GM10847 (cell line): ENCODE results near the gene PDCD2.

ENCODE experiments used
- POLR2A ChIP-seq: IDR thresholded peaks from 2 replicates; pipeline ENCODE4 v1.6.1; 2011; ENCODE audit not compliant: insufficient read length; ENCODE audit errors: extremely low read depth

Gene PDCD2, protein sequence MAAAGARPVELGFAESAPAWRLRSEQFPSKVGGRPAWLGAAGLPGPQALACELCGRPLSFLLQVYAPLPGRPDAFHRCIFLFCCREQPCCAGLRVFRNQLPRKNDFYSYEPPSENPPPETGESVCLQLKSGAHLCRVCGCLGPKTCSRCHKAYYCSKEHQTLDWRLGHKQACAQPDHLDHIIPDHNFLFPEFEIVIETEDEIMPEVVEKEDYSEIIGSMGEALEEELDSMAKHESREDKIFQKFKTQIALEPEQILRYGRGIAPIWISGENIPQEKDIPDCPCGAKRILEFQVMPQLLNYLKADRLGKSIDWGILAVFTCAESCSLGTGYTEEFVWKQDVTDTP

GRCh38 chr6:170584181-170584953 lies at the start of gene PDCD2:
Gene PDCD2 (minus strand): TSS chr6:170584637. CDS start chr6:170584581, 56 bp downstream.
- TF ChIP-seq POLR2A: peak; percentile 83

DNA sequence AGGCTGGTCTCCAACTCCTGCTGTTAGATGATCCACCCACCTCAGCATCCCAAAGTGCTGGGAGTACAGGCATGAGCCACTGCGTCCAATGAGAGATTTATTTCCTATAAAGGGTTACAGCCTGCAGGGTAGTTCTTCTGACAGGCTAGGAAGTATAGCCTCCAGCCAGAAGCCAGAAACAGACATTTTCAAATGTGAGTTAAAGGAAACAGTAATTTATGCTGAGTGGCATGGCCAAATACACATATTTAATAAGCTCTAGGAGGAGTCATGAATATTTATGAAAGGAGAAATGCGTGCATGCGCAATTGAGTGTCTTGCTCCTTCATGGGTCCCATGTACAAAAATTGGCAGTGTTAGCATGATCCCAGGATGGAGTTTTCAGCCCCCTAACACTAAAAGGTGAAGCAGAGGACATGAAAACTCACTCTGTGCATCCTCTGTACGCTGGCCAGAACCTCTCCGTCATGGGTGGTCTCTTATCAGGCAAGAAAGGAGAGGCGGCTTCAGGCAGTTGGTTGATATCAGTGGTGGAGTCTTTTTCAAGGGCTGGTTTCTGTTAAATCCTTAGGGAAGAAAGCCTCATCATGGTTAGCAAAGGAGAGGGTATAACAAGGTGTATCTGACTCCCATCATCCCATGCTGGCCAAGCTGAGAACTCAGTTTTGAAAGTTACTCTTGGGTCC lies 21.3 kb upstream of the PDCD2 start:
- no peak for TF ChIP-seq POLR2A

GRCh38 chr6:170597278-170597677 lies 12.8 kb upstream of the PDCD2 start:
- TF ChIP-seq POLR2A: no peak

GRCh38 chr6:170596426-170596825 lies 12.0 kb upstream of the PDCD2 start:
- no peak for TF ChIP-seq POLR2A

DNA sequence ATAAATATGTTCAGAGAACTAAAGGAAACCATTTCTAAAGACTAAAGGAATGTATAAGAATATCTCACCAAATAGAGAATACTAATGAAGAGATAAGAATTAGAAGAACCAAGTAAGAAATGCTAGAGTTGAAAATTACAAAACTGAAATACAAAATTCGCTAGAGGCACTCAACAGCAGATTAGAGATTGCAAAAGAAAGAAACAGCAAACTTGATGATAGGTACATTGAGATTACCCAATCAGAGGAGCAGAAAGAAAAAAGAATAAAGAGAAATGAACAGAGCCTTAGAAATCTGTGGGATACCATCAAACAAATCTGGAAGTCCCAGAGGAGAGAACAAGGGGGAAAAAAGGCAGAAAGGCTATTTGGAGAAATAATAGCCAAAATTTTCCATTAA lies 6.3 kb upstream of the PDCD2 start:
- TF ChIP-seq POLR2A: no peak

GRCh38 chr6:170584954-170585498 lies 589 bp upstream of the PDCD2 start:
- TF ChIP-seq POLR2A: no peak

DNA sequence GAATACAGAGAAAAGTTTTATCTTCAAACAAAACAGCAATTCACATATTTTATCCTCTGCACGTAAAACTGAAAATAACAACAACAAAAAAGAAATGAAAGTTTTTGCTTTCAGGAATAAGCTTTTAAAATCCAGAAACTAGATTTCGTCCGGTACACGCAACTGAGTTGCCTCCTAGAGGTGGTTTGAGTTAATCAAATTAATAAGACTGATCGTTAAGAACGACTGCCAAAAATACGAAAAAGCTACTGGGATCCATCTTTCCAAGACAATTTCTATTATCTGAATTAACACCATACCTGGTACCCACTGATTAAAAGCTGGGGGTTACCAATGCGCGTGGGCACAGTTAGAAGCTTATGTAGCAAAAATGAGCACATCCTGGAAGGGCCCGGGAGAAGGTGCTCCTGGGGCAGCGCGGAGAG lies 669 bp downstream of the PDCD2 start:
- no peak for TF ChIP-seq POLR2A

DNA sequence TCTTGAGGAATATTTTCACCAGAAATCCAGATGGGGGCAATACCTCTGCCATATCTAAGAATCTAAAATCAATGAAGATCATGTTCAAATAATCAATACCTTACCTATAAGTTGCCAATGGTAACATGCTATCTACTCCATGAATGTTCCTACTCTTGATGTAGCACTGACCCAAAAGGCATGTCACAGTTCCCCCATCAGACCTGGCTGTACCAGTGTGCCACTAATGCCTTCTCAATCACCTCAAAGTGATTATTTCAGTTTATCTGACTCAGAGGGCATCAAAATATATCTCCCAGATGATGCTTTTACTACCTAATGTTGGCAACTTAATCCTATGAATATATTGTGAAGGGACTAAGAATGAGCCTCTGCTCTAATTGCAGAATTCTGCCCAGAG lies 5.5 kb downstream of the PDCD2 start:
- no peak for TF ChIP-seq POLR2A

DNA sequence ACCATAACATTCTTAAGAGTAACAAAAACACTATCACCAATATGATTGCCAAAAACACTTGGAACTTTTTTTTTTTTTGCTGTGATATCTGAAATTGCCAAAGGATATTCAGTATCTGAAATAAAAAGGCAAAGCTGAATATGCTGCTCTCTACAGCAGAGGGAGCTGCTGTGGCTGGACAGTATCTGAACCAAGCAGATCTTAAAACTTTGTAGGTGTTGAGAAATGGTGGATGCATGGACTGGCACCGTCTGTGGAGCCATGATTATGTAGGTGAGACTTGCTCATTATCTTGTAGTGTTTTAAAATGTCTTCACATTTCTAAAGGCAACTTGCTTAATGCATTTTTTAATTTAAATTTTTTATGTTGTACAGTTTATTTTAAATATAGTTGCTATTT lies 9.2 kb downstream of the PDCD2 start:
- TF ChIP-seq POLR2A: no peak

GRCh38 chr6:170572704-170573466 lies 11.6 kb downstream of the PDCD2 start:
- TF ChIP-seq POLR2A: no peak

DNA sequence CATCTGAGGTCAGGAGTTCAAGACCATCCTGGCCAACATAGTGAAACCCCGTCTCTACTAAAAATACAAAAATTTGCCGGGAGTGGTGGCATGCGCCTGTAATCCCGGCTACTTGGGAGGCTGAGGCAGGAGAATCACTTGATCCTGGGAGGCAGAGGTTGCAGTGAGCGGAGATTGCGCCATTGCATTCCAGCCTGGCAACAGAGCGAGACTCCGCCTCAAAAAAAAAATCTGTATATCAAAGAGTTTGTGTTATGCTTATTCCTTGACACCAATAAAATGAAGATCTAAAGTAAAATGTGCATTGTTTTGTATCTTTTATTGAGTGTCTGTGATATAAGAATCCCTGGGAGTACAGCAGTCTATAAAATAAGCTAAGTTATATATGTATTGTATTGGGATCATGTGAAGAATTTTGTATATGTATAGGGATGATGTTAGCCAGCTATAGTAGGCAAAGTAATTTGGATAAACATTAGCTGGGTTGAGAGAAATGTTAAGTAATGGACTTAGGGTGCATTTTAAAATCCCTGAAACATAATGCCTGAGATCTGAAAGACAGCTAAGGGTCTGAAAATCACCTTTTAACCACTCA lies 19.4 kb downstream of the PDCD2 start:
- TF ChIP-seq POLR2A: no peak

DNA sequence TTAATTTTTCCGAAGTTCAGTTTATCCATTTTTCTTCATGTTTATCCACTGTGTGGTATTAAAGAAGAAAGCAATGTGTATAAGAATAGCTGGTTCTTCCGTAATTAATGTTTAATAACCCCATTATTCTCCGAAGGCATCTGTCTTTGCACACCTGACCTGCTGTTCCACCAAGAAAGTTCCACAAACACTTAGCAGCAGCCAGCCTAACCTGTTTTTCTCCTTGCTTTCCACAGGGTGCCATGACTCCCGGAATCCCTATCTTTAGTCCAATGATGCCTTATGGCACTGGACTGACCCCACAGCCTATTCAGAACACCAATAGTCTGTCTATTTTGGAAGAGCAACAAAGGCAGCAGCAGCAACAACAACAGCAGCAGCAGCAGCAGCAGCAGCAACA lies 22.9 kb downstream of the PDCD2 start:
- TF ChIP-seq POLR2A: no peak

DNA sequence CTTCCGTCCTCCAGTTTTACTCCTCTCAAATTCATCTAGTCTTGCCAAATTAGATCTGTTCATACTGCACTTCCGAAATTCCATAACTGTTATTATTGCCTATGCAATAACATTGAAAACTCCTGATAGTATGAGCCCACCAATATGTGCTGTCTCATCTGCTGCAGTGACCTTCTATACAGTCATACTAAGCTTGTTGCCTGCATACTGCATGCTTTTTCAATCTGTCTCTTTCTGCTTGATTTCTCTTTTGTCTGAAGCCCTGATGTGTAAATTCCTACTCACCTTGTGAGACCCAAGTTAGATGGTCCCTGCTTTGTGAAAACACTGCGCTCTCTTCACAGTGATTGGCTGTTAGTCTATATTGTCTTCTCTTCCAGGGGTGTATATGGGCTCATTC lies 29.1 kb downstream of the PDCD2 start:
- no peak for TF ChIP-seq POLR2A

- no peak for TF ChIP-seq POLR2A
Measured at GRCh38 chr6:170554796-170555137, 29.7 kb downstream of the PDCD2 start.
